NB4 (cell line): ENCODE measurements around the gene NMNAT3.

Source experiments
- DNase-seq: peaks from one replicate; pipeline ENCODE4 v3.0.0; 2010; ENCODE audit warnings: low read depth
- H3K4me3 ChIP-seq: one replicate; pipeline ENCODE4 v1.5.1; 2011; ENCODE audit warnings: mild to moderate bottlenecking, low read depth, low read length, moderate library complexity
- MYC ChIP-seq: IDR thresholded peaks from 2 replicates; pipeline ENCODE4 v1.6.1; 2011; ENCODE audit warnings: low read depth, low read length
- POLR2A ChIP-seq: IDR thresholded peaks from 2 replicates; pipeline ENCODE4 v1.6.1; 2011; ENCODE audit warnings: mild to moderate bottlenecking; ENCODE audit not compliant: insufficient read length; ENCODE audit errors: extremely low read depth
- TF ChIP-seq, protein P1 (sequence below): IDR thresholded peaks from one replicate; pipeline ENCODE4 v1.5.1; 2012; ENCODE audit warnings: low read depth, low read length
- TF ChIP-seq, protein P2 (sequence below): IDR thresholded peaks from 2 replicates; pipeline ENCODE4 v1.6.1; 2011; ENCODE audit warnings: low read depth, low read length

NMNAT3 gene

DNA sequence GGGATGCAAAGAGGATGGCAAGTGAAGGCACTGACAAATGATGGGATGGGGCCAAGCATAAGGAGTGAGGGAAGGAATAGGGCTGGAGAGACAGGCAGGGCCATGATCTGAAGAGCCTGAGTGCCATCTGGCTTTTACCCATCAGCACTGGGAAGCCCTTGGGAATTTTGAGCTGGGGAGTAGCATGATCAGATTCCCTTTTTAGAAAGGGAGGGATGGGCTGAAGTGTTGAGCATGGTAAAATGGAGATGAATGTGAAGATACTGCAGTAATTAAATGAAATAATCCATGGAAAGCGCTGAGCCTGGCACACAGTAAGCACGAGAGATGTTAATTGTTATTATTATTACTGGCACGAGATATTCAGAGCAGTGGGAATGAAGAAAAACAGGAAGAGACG, 148.1 kb downstream of the NMNAT3 start:
- H3K4me3 ChIP-seq = no peak overlapping the region
- TF ChIP-seq MYC (no peak), POLR2A (no peak)
- TF ChIP-seq, protein P1, sequence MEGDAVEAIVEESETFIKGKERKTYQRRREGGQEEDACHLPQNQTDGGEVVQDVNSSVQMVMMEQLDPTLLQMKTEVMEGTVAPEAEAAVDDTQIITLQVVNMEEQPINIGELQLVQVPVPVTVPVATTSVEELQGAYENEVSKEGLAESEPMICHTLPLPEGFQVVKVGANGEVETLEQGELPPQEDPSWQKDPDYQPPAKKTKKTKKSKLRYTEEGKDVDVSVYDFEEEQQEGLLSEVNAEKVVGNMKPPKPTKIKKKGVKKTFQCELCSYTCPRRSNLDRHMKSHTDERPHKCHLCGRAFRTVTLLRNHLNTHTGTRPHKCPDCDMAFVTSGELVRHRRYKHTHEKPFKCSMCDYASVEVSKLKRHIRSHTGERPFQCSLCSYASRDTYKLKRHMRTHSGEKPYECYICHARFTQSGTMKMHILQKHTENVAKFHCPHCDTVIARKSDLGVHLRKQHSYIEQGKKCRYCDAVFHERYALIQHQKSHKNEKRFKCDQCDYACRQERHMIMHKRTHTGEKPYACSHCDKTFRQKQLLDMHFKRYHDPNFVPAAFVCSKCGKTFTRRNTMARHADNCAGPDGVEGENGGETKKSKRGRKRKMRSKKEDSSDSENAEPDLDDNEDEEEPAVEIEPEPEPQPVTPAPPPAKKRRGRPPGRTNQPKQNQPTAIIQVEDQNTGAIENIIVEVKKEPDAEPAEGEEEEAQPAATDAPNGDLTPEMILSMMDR = no peak
- TF ChIP-seq, protein P2, sequence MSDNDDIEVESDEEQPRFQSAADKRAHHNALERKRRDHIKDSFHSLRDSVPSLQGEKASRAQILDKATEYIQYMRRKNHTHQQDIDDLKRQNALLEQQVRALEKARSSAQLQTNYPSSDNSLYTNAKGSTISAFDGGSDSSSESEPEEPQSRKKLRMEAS = no peak
- DNase-seq = no peak

GRCh38 chr3:139528924-139529323, 148.8 kb downstream of the NMNAT3 start:
- no peak overlapping the region for H3K4me3 ChIP-seq
- DNase-seq = no peak
- TF ChIP-seq POLR2A (no peak), MYC (no peak)
- TF ChIP-seq, protein P2 = no peak
- TF ChIP-seq, protein P1 = no peak

- no peak for TF ChIP-seq POLR2A
- TF ChIP-seq, protein P1 = no peak
- no peak for TF ChIP-seq MYC
- TF ChIP-seq, protein P2 = no peak
- H3K4me3 ChIP-seq = no peak overlapping the region
- DNase-seq = no peak
Measured at GRCh38 chr3:139528281-139528680, 149.5 kb downstream of the NMNAT3 start.

- no peak overlapping the region for H3K4me3 ChIP-seq
- no peak for DNase-seq
- TF ChIP-seq, protein P1 = no peak
- TF ChIP-seq, protein P2 = no peak
- TF ChIP-seq MYC (no peak), POLR2A (no peak)
Measured at GRCh38 chr3:139527265-139527664, 150.5 kb downstream of the NMNAT3 start.

DNA sequence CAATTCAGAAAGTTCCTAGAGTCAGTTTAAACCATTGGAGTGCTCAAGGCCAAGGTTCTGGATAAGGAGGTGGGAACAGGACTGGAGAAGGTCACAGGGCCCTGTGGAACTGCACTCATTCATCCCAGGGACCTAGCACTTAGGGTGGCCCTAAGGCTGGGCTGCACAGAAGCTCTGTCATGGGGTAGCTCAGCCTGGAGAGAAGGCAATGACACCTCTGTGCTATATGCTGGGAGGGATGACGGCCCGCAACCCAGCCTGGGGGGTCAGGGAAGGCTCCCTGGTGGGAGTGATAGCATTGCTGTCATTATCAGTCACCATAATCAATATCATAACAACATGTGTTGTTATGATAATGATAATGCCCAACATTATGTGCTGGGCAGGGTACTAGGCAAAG, 151.6 kb downstream of the NMNAT3 start:
- TF ChIP-seq MYC (no peak), POLR2A (no peak)
- TF ChIP-seq, protein P1 = no peak
- TF ChIP-seq, protein P2 = no peak
- H3K4me3 ChIP-seq = no peak overlapping the region
- DNase-seq = no peak
